T1000 (cell line): Measurements from ENCODE around the gene RHOG.
"Not testable (repeated sequence)": the region's sequence is repeated elsewhere in the genome, so short reads cannot be mapped to it uniquely, and the experiment has no call there.

Source experiments
- DNase-seq: peaks from one replicate; lab custom pipeline; 2025; ENCODE audit warnings: mixed read lengths; lab: John Stamatoyannopoulos, UW

The RHOG gene

DNA sequence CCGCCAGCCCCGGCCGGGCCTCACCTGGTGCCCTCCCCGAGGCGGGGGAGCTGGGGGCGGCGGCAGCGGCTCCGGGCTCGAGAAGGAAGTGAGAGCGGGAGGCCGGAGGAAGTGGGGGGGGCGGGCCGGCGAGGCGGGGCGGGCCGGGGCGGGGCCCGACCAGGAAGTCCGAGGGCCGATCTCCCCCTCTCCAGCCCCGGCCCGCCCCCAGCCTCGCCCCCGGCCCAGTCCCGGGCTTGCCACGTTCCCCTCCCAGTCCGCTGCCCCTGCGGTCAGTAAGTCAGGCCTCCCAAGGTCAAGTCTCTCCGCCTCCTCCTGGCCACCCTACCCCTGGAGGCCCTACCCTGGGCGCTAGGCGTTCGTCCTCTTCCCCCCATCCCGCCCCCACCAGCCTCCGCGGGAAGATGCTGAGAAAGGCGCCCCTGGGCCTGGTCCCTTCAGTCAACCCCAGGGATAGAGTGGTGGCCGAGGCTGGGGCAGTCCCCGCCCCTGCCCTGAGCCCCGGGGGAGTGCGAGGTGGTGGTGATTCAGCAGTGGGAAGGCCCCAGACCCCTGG lies at the start of gene RHOG:
Gene RHOG (minus strand): TSS at position 90 of the 556 bp plus-strand sequence. CDS start 12,821 bp downstream, outside the sequence.
- DNase-seq, result peak; percentile 75

DNA sequence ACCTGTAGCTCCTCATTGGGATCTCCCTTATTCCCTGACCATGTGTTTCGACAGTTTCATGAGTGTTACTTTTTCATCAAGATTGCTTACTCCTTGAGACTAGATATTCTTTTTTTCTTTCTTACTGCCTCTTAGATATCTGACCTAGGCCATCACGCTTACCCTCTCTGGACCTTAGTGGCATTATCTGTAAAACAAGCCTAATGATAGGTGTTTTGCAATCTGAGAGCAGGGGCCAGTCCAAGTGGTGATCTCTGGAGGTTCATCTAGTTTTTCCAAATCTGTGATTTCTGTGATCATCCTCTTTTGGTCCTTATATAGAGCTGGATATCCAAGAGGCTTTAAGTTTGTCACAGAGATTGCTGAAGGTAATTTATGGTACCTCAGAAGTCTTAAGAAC lies 49.3 kb upstream of the RHOG start:
- no peak for DNase-seq

DNA sequence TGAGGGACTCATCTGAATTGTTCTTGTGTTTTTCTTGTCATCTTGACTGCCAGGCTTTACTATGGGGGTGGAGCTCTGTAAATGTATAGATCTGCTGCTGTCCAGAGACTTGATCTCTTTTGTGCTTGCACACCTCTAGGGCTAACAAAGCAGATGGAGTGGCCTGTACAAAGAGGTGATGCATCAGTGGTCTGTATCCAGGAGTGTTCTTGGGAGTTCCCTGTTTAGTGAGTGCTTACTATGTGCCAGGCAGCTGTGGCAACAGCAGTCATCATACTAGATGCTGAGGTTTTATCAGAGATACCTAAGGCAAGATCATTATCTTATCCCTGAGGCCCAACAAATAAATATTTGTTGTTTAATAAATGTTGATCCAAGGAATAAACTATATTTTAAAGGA lies 48.1 kb upstream of the RHOG start:
- no peak for DNase-seq

DNA sequence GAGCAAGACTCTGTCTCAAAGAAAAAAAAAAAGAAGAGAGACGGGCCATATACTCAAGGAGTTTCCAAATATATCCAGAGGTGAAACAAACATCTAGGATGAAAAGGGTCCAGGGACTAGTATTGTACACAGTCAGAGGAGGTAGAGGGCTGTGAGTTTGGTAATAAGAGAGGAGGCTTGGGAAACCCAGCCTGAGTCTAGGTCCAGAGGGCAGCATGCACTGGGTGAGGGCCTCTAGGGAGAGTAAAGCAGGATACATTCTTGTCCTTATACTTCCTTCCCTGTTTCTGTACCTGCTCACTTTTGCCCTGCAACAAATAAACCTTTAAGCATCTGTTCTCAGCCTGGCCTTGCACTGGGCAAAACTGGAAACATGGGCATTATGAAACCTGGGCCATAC lies 46.2 kb upstream of the RHOG start:
- DNase-seq, result no peak

DNA sequence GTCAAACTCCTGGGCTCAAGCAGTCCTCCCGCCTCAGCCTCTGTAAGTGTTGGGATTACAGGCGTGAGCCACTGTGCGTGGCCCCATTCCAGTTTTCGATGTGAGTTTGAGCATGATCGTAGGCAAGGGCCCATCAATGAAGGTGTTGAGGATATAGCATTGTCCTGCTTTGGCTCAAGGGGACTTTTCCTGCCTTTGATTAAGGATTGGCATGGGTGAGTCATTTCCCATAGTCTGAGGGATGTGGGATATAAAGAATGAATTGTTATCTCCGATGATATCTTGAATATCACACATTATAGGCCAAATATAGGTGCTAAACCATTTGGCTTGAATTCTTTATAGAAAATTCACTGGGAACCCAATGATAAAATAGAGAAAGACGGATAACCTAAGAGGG lies 45.1 kb upstream of the RHOG start:
- DNase-seq, result no peak

DNA sequence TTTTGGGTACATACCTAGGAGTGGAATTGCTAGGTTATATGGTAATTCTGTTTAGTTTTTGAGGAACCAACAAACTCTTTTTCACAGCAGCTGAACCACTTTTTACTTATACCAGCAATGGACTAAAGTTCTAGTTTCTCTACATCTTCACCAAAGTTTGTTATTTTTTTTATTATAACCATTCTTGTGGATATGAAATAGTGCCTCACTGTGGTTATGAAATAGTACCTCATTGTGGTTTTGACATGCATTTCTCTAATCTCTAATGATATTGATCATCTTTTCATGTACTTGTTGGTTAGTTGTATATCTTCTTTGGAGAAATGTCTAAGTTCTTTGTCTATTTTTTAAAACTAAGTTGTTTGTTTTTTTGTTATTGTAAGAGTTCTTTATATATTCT lies 41.9 kb upstream of the RHOG start:
- no peak for DNase-seq

DNA sequence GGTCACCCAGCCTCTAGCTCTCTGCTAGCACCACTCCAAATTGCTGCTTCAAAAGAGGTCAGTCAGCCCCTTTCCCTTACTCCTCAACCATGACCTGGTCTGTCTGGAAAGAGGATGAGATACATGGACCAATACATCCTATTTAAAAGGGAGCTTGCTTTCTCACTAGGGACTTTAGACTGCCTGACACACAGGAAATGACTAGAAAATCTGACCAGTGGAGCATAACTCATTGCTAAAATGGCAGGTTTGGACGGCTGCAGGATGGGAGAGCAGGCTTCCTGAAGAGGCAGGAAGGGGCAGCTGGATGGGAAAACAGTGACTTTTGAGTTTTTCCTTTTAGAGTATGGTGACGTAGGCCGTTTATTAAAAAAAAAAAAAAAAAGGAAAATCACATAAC lies 40.0 kb upstream of the RHOG start:
- DNase-seq, result no peak

DNA sequence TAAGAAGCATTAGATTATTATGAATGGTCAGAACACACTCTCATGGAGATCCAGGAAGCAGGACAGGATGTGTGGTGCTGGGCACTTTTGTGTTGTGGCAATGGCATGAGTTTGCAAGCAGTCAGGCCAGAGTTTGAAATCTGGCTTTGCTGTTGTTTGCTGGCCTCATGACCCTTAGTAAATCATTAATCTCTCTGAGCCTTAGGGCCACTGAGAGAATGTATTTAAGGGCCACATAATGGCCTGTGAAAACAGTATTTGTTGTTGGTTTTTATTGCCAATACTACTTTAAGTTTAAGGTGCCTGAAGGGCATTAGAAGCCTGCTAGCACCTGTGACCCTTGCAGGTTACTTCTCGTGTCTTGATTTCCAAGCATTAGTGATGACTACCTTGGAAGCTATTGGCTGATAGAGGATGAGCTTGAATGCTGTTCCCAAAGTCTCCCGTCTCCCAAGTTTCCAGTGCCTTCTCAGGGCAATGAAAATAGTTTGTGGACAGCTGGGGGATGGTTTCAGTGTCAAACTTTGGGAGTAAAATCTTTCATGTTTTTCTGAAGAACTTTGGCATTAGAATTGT lies 39.3 kb upstream of the RHOG start:
- no peak for DNase-seq

DNA sequence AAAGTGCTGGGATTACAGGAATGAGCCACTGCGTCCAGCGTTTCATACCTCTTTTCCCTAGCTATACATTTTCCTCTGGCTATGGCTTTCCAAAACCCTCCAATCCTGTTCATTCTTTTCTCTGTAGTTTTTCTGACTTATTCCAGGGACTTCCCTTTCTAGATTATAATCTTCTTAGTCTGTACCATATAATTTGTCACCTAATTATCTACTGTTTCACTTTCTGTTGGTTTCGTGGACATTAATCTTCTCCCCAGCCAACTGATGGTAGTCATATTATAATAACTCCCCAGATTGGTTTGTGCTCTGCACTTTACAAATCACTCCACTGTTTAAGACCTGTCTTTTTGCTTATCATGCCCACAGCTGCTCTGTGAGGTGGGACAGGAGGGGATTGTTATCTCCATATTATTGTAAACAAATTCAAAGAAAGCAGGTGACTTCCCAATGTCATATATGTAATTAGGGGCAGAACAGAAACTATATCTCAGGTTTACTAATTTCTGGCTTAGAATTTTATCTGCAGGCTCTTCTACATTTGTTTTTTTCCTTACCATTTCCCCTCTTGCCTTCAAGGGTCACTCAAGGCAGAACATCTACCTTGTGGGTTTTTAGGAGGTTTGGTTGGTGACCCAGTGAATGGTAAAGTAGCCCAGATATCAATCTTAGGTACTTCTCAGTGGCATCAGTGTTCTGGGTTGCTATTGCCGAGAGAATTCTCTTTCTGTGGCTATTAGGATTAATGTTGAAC lies 38.6 kb upstream of the RHOG start:
- DNase-seq, result no peak

DNA sequence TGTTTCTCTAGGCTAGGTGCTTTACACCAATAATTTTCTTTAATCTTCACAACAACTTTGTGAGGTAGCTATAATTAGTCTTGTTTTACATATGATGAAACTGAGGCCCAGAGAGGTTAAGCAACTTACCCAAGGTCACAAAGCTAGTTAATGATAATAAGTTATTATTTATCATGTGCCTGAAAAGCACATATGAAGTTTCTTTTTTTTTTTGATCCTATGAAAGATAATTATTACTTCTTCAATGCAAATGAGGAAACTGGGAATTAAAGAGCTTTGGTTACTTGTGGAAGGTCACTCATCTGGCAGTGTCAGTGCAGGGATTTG lies 37.5 kb upstream of the RHOG start:
- DNase-seq, result no peak

DNA sequence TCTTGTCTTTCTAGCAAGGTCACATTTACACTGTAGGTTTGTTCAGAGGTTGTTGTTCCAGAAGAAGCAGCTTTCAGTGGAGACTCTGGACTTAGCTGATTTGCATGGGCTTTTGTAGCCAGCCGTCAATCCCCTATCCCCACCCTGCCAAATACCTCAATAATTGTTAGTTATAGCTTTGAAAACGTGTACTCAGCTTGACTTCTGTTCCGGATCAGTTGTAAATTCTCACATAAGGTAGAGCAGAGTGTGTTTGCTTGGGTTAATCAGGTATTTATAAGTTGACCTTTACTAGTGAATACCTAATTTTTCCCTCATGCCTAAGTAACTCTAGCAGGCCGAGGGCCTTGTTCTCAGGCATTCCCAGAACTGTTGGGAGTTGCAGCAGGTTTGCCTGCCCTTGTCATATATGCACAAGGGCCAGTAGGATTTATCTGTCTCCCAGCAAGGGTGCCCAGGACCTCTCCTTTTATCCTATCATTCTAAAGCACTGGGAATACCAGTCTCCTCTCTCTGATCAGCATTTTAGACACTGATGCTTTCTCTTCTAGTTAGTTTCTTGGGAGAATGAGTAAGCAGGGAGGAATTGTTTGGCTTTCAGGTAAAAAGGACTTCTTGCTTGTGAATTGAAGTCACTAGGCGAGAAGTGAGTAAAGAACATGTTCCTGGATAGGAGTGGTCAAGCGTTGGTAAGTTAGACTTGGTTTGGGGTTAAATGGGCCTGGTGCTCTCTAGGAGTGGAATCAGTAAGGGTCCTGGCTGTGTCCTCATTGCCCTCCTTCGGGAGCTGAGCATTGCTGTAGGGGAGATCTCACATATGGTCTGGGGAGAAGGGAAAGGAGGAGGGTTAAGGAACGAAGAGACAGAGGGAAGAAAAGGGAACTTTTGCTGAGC lies 36.9 kb upstream of the RHOG start:
- no peak for DNase-seq

DNA sequence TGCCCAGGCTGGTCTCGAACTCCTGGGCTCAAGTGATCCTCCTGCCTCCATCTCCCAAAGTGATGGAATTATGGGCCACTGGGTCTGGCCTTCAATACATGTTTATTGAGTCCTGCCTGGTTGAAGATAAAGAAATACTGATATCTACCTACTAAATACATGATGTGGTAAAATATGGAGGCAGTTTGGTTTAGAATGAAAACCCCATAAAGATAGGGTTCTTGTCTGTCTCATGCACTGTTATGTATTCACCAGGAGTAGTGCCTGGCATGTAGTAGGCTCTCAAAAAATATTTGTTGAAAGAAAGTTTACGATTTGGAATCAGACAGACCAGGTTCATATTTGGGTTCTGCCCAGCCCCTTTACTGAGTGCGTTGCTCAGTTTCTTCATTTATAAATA lies 35.9 kb upstream of the RHOG start:
- DNase-seq, result no peak

DNA sequence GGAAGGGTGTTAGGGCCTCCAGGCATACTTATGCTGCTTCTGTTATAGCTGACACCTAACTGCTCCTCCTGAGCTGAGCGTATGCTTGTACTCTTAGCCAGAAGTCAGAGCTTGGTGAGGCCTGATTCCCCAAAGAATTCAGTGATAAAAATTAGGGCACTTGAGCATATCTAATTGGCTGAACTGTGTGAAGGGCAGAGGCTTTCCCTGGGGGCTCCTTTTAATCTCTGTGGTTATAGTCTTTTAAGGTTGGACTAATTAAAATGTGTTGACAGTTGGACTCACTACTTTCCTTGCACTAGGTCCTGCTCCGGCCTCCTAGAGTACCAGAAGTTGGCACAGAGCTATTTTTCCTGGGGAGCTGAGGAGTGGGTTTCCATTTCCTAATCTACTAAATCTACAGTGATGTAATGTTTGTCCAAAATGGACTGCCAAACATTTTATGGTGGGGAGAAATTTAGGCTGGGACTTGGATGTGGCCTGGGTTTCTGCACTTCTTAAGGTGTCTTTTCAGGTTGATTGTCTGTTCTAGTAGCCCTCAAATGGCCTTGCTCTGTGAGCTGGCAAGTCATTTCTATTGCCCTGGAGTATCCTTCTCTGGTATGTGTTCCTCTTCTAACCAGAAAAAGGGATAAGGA lies 33.1 kb upstream of the RHOG start:
- DNase-seq, result no peak

DNA sequence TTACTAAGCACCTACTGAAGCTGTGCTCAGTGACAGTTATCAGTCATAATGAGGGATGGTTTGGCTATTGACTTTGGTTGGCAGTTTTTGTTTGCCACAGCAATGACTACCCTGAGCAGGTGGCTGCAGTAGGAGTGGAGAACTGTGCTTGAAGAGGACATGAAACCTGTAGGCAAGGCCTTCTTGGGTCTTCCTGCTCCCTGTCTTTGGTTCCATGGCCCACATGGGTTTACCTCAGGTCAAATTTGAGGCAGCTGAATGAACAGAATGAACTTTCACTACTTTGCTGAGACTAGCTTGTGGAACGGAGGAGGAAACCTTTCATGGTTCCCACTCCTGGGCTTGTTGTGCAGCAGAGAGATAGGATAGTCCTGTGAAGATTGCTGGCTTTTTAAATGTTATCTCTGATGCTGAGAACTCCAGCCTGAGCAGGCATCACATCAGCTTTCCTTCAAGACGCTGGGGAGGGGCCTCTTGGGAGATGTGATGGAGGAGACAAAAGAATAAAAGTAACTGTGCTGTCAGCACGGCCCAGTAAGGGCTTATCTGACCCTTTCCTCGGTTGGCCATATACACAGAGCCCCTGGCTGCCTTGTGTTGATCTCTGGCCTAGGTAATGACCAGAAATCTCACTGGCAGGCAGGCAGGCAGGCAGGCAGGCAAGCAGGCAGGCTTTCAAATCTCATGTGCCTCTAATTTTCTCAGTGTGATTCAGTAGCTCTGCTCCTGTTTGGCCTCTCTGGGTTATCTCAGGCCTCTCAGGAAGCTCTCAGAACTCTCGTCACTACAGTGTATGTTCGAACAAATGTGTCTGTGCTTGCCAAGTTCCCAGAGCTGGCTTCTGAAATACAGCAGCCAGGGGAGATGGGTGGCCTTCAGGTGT lies 26.7 kb upstream of the RHOG start:
- DNase-seq, result no peak

DNA sequence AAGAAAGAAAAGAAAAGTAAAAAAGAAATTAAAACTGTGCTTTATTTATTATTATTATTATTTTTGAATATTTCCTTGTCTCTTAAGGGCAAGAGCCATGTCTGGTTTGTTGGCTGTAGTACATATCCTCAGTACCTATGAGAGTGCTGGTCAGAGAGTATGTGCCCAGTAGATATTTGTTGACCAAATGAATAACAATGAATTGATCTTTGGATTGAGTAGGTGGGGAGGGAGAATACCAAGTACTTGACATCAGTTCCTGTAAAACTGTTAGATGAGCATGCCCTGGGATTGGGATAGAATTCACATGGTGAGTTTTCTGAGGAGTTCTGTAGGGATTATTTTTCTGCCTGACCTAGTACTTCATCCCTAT lies 26.1 kb upstream of the RHOG start:
- no peak for DNase-seq

DNA sequence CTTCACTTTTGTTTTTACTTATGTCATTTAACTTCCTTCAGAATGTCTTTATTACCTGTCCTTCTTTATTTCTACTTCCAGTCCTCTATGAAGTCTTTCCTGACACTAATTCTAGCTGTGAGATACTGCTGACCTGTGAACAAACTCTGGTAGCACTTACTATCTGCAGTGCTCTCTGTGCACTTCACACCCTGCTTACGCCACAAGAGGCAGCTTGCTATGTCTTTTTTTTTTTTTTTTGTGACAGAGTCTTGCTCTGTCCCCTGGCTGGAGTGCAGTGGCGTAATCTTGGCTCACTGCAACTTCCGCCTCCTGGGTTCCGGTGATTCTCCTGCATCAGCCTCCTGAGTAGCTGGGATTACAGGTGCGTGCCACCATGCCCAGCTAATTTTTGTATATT lies 25.4 kb upstream of the RHOG start:
- DNase-seq, result no peak

DNA sequence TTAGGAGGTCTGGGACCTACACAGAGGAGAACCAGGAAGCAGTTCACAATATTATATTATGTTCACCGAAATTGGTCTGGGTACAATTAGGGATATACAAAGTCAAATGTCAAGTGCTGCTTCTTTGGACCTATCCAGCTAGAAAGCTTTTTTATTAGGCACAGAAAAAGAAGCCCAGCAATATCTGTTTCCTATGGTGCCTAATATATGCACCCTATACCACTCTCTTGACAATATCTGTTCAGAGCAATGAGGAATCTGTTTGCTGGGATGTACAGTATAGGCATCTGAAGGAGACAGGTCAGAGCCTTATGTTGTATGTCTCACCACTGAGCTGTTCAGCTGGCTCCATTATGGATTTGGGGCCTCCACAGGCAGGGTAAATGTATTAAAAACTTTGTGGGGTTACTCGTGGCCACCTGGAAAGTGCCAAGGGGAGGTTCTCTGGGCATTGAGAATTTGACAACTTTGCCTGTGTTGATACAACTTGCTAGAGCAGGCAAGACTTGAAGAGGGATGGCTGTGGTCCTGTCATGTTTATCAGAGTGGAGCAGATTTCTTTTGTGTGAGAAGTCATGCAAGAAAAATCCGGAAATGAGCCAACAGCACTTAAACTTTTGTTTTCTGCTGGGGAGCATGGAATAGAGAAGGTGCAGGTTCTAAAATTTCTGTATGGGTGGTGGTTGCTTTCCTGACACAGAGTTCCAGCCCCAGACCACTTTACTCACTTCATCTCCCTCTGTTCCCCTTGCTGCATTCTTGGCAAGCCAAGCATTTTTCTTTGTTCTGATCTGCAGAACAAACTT lies 24.8 kb upstream of the RHOG start:
- no peak for DNase-seq

DNA sequence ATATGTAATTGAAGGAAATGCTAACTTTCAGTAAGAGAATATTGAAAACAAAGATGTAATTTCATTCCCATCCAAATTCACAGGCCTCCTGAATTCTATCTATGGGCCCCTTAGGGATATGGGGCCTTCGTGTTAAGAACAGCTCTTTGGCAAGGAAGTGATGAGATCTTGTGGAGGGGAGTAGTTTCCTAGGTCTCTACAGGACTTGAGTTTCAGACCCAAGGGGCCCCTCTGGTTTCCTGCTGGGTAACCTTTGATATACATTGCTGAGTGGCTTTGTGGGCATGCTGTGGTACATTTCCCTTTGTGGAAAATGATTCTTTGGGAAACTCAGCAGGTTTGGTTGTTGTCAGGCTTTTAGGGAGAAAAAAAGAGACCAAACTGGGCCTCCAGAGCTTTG lies 20.9 kb upstream of the RHOG start:
- no peak for DNase-seq

DNA sequence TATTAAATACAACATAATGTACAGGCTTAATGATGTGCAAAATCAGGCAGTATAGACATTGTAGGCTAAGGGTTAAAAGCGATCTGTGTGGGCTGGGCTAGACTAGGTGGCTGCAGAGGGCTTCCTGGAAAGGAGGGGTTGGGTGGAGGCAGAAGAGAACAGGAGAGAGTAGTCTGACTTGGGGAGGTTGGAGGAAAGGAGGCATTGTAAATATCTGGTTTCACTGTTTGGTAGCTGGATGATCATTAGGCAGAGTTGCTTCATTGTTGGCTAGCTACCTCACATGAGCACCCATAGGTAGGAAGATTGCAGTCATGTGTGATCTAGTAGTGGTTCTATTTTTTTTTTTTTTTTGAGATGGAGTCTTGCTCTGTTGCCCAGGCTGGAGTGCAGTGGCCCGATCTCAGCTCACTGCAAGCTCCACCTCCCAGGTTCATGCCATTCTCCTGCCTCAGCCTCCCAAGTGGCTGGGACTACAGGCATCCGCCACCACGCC lies 20.2 kb upstream of the RHOG start:
- not testable (repeated sequence) for DNase-seq

DNA sequence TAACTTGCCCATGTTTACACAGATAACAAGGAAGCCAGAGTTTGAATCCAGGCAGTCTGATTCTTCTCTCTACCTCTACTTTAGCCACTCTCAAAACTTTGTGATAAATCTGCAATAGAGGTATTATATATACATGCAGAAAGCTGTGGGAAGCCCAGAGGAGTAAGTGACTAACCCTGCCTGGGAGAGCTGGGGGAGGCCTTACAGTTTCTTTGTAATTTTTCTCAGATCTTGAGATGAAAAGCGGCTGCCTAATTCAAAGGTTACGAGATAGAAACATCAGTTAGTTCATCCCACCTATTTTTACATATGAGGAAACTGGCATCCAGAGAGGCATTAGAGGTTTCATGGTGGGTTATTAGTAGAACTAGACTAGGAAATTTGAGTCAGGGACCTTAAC lies 19.6 kb upstream of the RHOG start:
- DNase-seq, result no peak
